ENCODE measurements around the gene SCN5A. TPM values are rescaled to one million over a fixed set of nuclear protein-coding genes. Genes with fewer than 3 reads are reported as not detected.
A peak's percentile ranks its signal among the peaks of the same experiment; 100 is the strongest.

The SCN5A gene
- total RNA-seq, 2 donors from 2014 or later, result 0.32 to 1.4 TPM

- intact Hi-C loops (cut with DNase I), result no loop called here
- peak; percentile 46 for DNase-seq (ENCODE audit: low spot score)
Measured at GRCh38 chr3:38608961-38609360, 40.5 kb downstream of the SCN5A start.

GRCh38 chr3:38608086-38608775 lies 41.3 kb downstream of the SCN5A start:
- peak; percentile 60 for DNase-seq (ENCODE audit: low spot score)
- intact Hi-C loops (cut with DNase I), result no loop called here

GRCh38 chr3:38606561-38606960 lies 42.9 kb downstream of the SCN5A start:
- intact Hi-C loops (cut with DNase I), result no loop called here
- DNase-seq (ENCODE audit: low spot score), result peak; percentile 41

GRCh38 chr3:38605981-38606380 lies 43.5 kb downstream of the SCN5A start:
- peak; percentile 29 for DNase-seq (ENCODE audit: low spot score)
- intact Hi-C loops (cut with DNase I), result no loop called here

- intact Hi-C loops (cut with DNase I), result no loop called here
- DNase-seq (ENCODE audit: low spot score), result no peak
Measured at GRCh38 chr3:38604246-38604645, 45.2 kb downstream of the SCN5A start.

- intact Hi-C loops (cut with DNase I), result no loop called here
- peak; percentile 61 for DNase-seq (ENCODE audit: low spot score)
Measured at GRCh38 chr3:38603731-38604131, 45.8 kb downstream of the SCN5A start.

- peak; percentile 25 for DNase-seq (ENCODE audit: low spot score)
- intact Hi-C loops (cut with DNase I), result no loop called here
Measured at GRCh38 chr3:38602576-38603250, 46.8 kb downstream of the SCN5A start.

GRCh38 chr3:38601956-38602550 lies 47.4 kb downstream of the SCN5A start:
- peak; percentile 64 for DNase-seq (ENCODE audit: low spot score)
- intact Hi-C loops (cut with DNase I), result no loop called here

GRCh38 chr3:38600551-38600950 lies 48.9 kb downstream of the SCN5A start:
- no peak for DNase-seq (ENCODE audit: low spot score)
- intact Hi-C loops (cut with DNase I), result no loop called here

GRCh38 chr3:38599886-38600285 lies 49.6 kb downstream of the SCN5A start:
- peak; percentile 35 for DNase-seq (ENCODE audit: low spot score)
- intact Hi-C loops (cut with DNase I), result no loop called here

GRCh38 chr3:38598791-38599190 lies 50.7 kb downstream of the SCN5A start:
- intact Hi-C loops (cut with DNase I), result no loop called here
- peak; percentile 68 for DNase-seq (ENCODE audit: low spot score)

GRCh38 chr3:38597502-38598060 lies 51.9 kb downstream of the SCN5A start:
- intact Hi-C loops (cut with DNase I), result no loop called here
- DNase-seq (ENCODE audit: low spot score), result peak; percentile 55

- intact Hi-C loops (cut with DNase I), result no loop called here
- no peak for DNase-seq (ENCODE audit: low spot score)
Measured at GRCh38 chr3:38595393-38595792, 54.1 kb downstream of the SCN5A start.

- no peak for DNase-seq (ENCODE audit: low spot score)
- intact Hi-C loops (cut with DNase I), result no loop called here
Measured at GRCh38 chr3:38590521-38590920, 59.0 kb downstream of the SCN5A start.

- peak; percentile 63 for DNase-seq (ENCODE audit: low spot score)
Measured at GRCh38 chr3:38588995-38589937, 60.2 kb downstream of the SCN5A start.

GRCh38 chr3:38588371-38588971 lies 61.0 kb downstream of the SCN5A start:
- DNase-seq (ENCODE audit: low spot score), result no peak
- intact Hi-C loops (cut with DNase I), result no loop called here

More at GRCh38 chr3:38588995-38589937, 60.2 kb downstream of the SCN5A start:
- intact Hi-C loops (cut with DNase I), result no loop called here

- intact Hi-C loops (cut with DNase I), result no loop called here
- peak; percentile 64 for DNase-seq (ENCODE audit: low spot score)
Measured at GRCh38 chr3:38587548-38588131, 61.8 kb downstream of the SCN5A start.
